ENCODE measurements around the gene CDH22. TPM values are rescaled to one million over a fixed set of nuclear protein-coding genes. Genes with fewer than 3 reads are reported as not detected.

The CDH22 gene
- total RNA-seq, 3 donors from 2014 or later (not counting 1 experiment from before 2014, with no cell fraction given), result not detected

GRCh38 chr20:46204594-46205186 is 103.6 kb downstream of the CDH22 start:
- peaks cover 8 to 19% of the 10 kb centered on the region in 2 donors for H3K4me1 Mint-ChIP-seq
- DNase-seq, result peak in 1 of 2 donors; percentile 24
- H3K9me3 Mint-ChIP-seq, result no peaks in the 10 kb centered on the region
- Histone ChIP-seq H3K27ac (ENCODE audit: low read length) (no peak overlapping the region), H3K4me3 (ENCODE audit: low read length) (no peak overlapping the region), H3K9me3 (ENCODE audit: control insufficient read depth, insufficient read depth, low read length) (no peaks in the 10 kb centered on the region), H3K4me1 (ENCODE audit: control insufficient read depth, insufficient read depth, low read length) (peaks cover 29% of the 10 kb centered on the region), H3K27me3 (ENCODE audit: control insufficient read depth, insufficient read depth, low read length) (peaks cover 3% of the 10 kb centered on the region), H3K36me3 (ENCODE audit: control insufficient read depth, insufficient read depth, low read length) (no peaks in the 10 kb centered on the region)
- TF ChIP-seq CTCF (IDR thresholded peaks at IDR 0.05), result no peak
- no peak overlapping the region for H3K27ac Mint-ChIP-seq
- H3K36me3 Mint-ChIP-seq, result no peaks in the 10 kb centered on the region
- no peak overlapping the region for H3K4me3 Mint-ChIP-seq
- peaks cover 32 to 40% of the 10 kb centered on the region in 2 donors for H3K27me3 Mint-ChIP-seq (ENCODE audit: low read depth in 2 of 2)
- intact Hi-C loops (cut with micrococcal nuclease), result no loop called here
- no peak for ATAC-seq
- WGBS (ENCODE audit: insufficient coverage), result 65% methylated on average over 7 of the region's 8 CpGs

- no peak overlapping the region for H3K27ac Mint-ChIP-seq
- peaks cover 8% of the 10 kb centered on the region for H3K27me3 ChIP-seq (ENCODE audit: control insufficient read depth, insufficient read depth, low read length)
- intact Hi-C loops (cut with micrococcal nuclease), result no loop called here
- no peaks in the 10 kb centered on the region for H3K9me3 Mint-ChIP-seq
- no peak for ATAC-seq
- H3K36me3 ChIP-seq (ENCODE audit: control insufficient read depth, insufficient read depth, low read length), result no peaks in the 10 kb centered on the region
- WGBS (ENCODE audit: insufficient coverage), result 83% methylated on average over 3 of the region's 3 CpGs
- H3K9me3 ChIP-seq (ENCODE audit: control insufficient read depth, insufficient read depth, low read length), result no peaks in the 10 kb centered on the region
- no peak for TF ChIP-seq CTCF (IDR thresholded peaks at IDR 0.05)
- DNase-seq, result no peak
- no peak overlapping the region for H3K4me3 ChIP-seq (ENCODE audit: low read length)
- H3K36me3 Mint-ChIP-seq, result no peaks in the 10 kb centered on the region
- H3K27ac ChIP-seq (ENCODE audit: low read length), result no peak overlapping the region
- H3K4me1 Mint-ChIP-seq, result peaks cover 18 to 27% of the 10 kb centered on the region in 2 donors
- H3K4me1 ChIP-seq (ENCODE audit: control insufficient read depth, insufficient read depth, low read length), result peaks cover 29% of the 10 kb centered on the region
- H3K27me3 Mint-ChIP-seq (ENCODE audit: low read depth in 2 of 2), result peaks cover 33 to 37% of the 10 kb centered on the region in 2 donors
- no peak overlapping the region for H3K4me3 Mint-ChIP-seq
Measured at GRCh38 chr20:46203510-46203837, 104.8 kb downstream of the CDH22 start.

- Mint-ChIP-seq H3K4me1 (peaks cover 19 to 27% of the 10 kb centered on the region in 2 donors), H3K27me3 (ENCODE audit: low read depth in 2 of 2) (peaks cover 36 to 39% of the 10 kb centered on the region in 2 donors), H3K9me3 (no peaks in the 10 kb centered on the region), H3K36me3 (no peaks in the 10 kb centered on the region), H3K27ac (no peak overlapping the region), H3K4me3 (no peak overlapping the region)
- DNase-seq, result no peak
- no peak overlapping the region for H3K4me3 ChIP-seq (ENCODE audit: low read length)
- no peaks in the 10 kb centered on the region for H3K9me3 ChIP-seq (ENCODE audit: control insufficient read depth, insufficient read depth, low read length)
- 82% methylated on average over 11 of the region's 11 CpGs for WGBS (ENCODE audit: insufficient coverage)
- intact Hi-C loops (cut with micrococcal nuclease), result no loop called here
- no peak for ATAC-seq
- peaks cover 29% of the 10 kb centered on the region for H3K4me1 ChIP-seq (ENCODE audit: control insufficient read depth, insufficient read depth, low read length)
- peaks cover 8% of the 10 kb centered on the region for H3K27me3 ChIP-seq (ENCODE audit: control insufficient read depth, insufficient read depth, low read length)
- no peak for TF ChIP-seq CTCF (IDR thresholded peaks at IDR 0.05)
- no peaks in the 10 kb centered on the region for H3K36me3 ChIP-seq (ENCODE audit: control insufficient read depth, insufficient read depth, low read length)
- H3K27ac ChIP-seq (ENCODE audit: low read length), result no peak overlapping the region
Measured at GRCh38 chr20:46202766-46203509, 105.4 kb downstream of the CDH22 start.
